Endothelial cell of umbilical vein (primary cell): ENCODE results near the gene GYS2. TPM values are rescaled to one million over a fixed set of nuclear protein-coding genes. Genes with fewer than 3 reads are reported as not detected.

Experiments used
- BruUV-seq: library from RNA; stranded (reverse); fragments of 400-500 nt; replicated peaks from 2 replicates; lab custom pipeline; 2021; lab: Mats Ljungman, UMichigan
- CTCF ChIA-PET: fragments of 300-600, 350-600 bp; sonication (Branson Sonifier 250); formaldehyde crosslinking; loops from one replicate; lab custom pipeline; 2021; ENCODE audit warnings: antibody characterized with exemption, inconsistent platforms; lab: Charles Lee
- POLR2A ChIA-PET: fragments of 300-600, 350-600 bp; sonication (Branson Sonifier 250); formaldehyde crosslinking; loops from one replicate; lab custom pipeline; 2021; ENCODE audit warnings: antibody characterized with exemption, inconsistent platforms; lab: Charles Lee
- DNase-seq: peaks from one replicate; pipeline ENCODE4 v3.0.0-alpha.2; 2011; ENCODE audit warnings: low read depth, low spot score
- FAIRE-seq: peaks from 2 replicates; lab custom pipeline; 2011; peaks lifted over from hg19 to GRCh38; lab: Jason Lieb, UNC
- H2AFZ ChIP-seq: 2 replicates; pipeline ENCODE4 v1.6.0; 2012; ENCODE audit warnings: low read depth, low read length, control low read depth, inconsistent platforms
- H3K27ac ChIP-seq: 2 replicates; pipeline ENCODE4 v1.5.1; 2011; ENCODE audit warnings: low read depth, mild to moderate bottlenecking, control low read depth, low read length, moderate library complexity; ENCODE audit not compliant: insufficient read depth
- H3K27me3 ChIP-seq, 2 experiments: 2 replicates each; pipeline versions ENCODE4 v1.6.0 to v1.6.1; 2011; ENCODE audit warnings: low read length in 2 of 2, mixed read lengths in 1 of 2; ENCODE audit not compliant: control insufficient read depth in 2 of 2, insufficient read depth in 2 of 2
- H3K36me3 ChIP-seq, 2 experiments: 2 replicates in 1 of 2; 3 replicates in 1 of 2; pipeline ENCODE4 v1.5.1; 2011; ENCODE audit warnings: low read length in 2 of 2, mild to moderate bottlenecking in 1 of 2, moderate library complexity in 1 of 2; ENCODE audit not compliant: control insufficient read depth in 2 of 2, insufficient read depth in 2 of 2; ENCODE audit errors: extremely low read depth in 1 of 2
- H3K4me1 ChIP-seq: 3 replicates; pipeline ENCODE4 v1.5.1; 2011; ENCODE audit warnings: mild to moderate bottlenecking, low read length; ENCODE audit not compliant: control insufficient read depth, insufficient read depth; ENCODE audit errors: extremely low read depth
- H3K4me2 ChIP-seq: 2 replicates; pipeline ENCODE4 v1.6.1; 2011; ENCODE audit warnings: low read length, control low read depth, mixed read lengths; ENCODE audit not compliant: insufficient read depth
- H3K4me3 ChIP-seq, 3 experiments: fragments of 200-600 bp in 1 of 3; sonication (generic), shearing (Covaris generic) in 1 of 3; replicated peaks in 1 of 3; 2 replicates each; pipeline ENCODE4 v1.5.1; 2011 to 2016; ENCODE audit warnings: control low read depth in 3 of 3, low read length in 3 of 3, mild to moderate bottlenecking in 2 of 3, inconsistent platforms in 1 of 3, low read depth in 1 of 3, moderate library complexity in 1 of 3; ENCODE audit not compliant: insufficient read depth in 1 of 3
- H3K79me2 ChIP-seq: 2 replicates; pipeline ENCODE4 v1.6.0; 2012; ENCODE audit warnings: low read length, inconsistent platforms; ENCODE audit not compliant: control insufficient read depth, insufficient read depth
- H3K9ac ChIP-seq: replicated peaks from 2 replicates; pipeline ENCODE3; 2011; ENCODE audit warnings: low read length, control low read depth; ENCODE audit not compliant: insufficient read depth; ENCODE audit errors: extremely low read depth
- H3K9me1 ChIP-seq: replicated peaks from 3 replicates; pipeline ENCODE4 v1.6.0; 2011; ENCODE audit warnings: mild to moderate bottlenecking, low read length; ENCODE audit not compliant: control insufficient read depth, insufficient read depth; ENCODE audit errors: extremely low read depth
- H3K9me3 ChIP-seq: replicated peaks from 2 replicates; pipeline ENCODE4 v1.5.1; 2012; ENCODE audit warnings: low read length, inconsistent platforms; ENCODE audit not compliant: control insufficient read depth, insufficient read depth
- H4K20me1 ChIP-seq: replicated peaks from 2 replicates; pipeline ENCODE3; 2011; ENCODE audit warnings: mild to moderate bottlenecking, low read length; ENCODE audit not compliant: control insufficient read depth, insufficient read depth; ENCODE audit errors: extremely low read depth
- CTCF ChIP-seq, 2 donors: IDR thresholded peaks; 1 replicate in 1 of 2; 2 replicates in 1 of 2; pipeline ENCODE4 v1.5.1; 2011; ENCODE audit warnings: low read length in 2 of 2, mild to moderate bottlenecking in 2 of 2, moderate library complexity in 2 of 2, control low read depth in 1 of 2, inconsistent platforms in 1 of 2, low read depth in 1 of 2; ENCODE audit not compliant: insufficient read depth in 1 of 2; ENCODE audit errors: extremely low read depth in 1 of 2
- EZH2 ChIP-seq: IDR thresholded peaks from 2 replicates; pipeline ENCODE4 v1.6.1; 2012; ENCODE audit warnings: borderline replicate concordance, low read depth, mild to moderate bottlenecking, moderate library complexity, low read length, inconsistent platforms; ENCODE audit not compliant: severe bottlenecking
- FOS ChIP-seq: IDR thresholded peaks from 2 replicates; pipeline ENCODE4 v1.6.1; 2011; ENCODE audit warnings: mild to moderate bottlenecking, low read length, moderate library complexity, borderline replicate concordance; ENCODE audit not compliant: insufficient read depth
- GATA2 ChIP-seq: IDR thresholded peaks from 2 replicates; pipeline ENCODE4 v1.7.0; 2011; ENCODE audit warnings: low read depth, mild to moderate bottlenecking, moderate library complexity, mixed read lengths, low read length; ENCODE audit not compliant: insufficient read length, insufficient read depth
- JUN ChIP-seq: IDR thresholded peaks from 2 replicates; pipeline ENCODE4 v1.6.1; 2011; ENCODE audit warnings: borderline replicate concordance, low read depth; ENCODE audit not compliant: insufficient read length, insufficient read depth
- MYC ChIP-seq: IDR thresholded peaks from one replicate; pipeline ENCODE4 v1.6.1; 2011; ENCODE audit warnings: mild to moderate bottlenecking, low read depth, low read length
- POLR2A ChIP-seq: IDR thresholded peaks from 2 replicates; pipeline ENCODE4 v1.6.1; 2012; ENCODE audit warnings: low read depth, mild to moderate bottlenecking, control low read depth, low read length
- POLR2AphosphoS5 ChIP-seq: IDR thresholded peaks from 2 replicates; pipeline ENCODE4 v1.6.1; 2012; ENCODE audit warnings: low read depth, mild to moderate bottlenecking, control low read depth, low read length, moderate library complexity; ENCODE audit not compliant: insufficient read depth
- dilution Hi-C: fragments of 300-500 bp; cut with MboI; formaldehyde crosslinking; loops from one replicate; pipeline ENCODE4 v1.15.0; 2019; ENCODE audit warnings: low sequenced_read_pairs; ENCODE audit not compliant: extremely low pct_ligation_motif_present
- intact Hi-C: fragments of 100-400 bp; cut with micrococcal nuclease; formaldehyde crosslinking; loops from one replicate; pipeline ENCODE4 v1.10.0; 2022
- polyA plus RNA-seq, 4 experiments: library from polyadenylated mRNA; depleted of rRNA in 3 of 4; stranded (reverse) in 3 of 4; unstranded in 1 of 4; fragments of >200 nt; gene quantifications; 2 replicates each; pipeline versions ENCODE4 v1.2.1 to v1.2.3, GENCODE V29; 2011 to 2012; ENCODE audit warnings: missing spikeins in 1 of 4
- total RNA-seq: library from RNA; stranded (reverse); gene quantifications from 2 replicates; pipeline ENCODE4 v1.2.3, GENCODE V29; 2021
- TF ChIP-seq, protein P1 (sequence below): IDR thresholded peaks from 2 replicates; pipeline ENCODE4 v1.6.1; 2011; ENCODE audit not compliant: insufficient read depth, insufficient read length

GYS2 gene
- total and polyA plus RNA-seq, 2 donors (not counting 3 experiments of a cell fraction or from before 2014, with no cell fraction given), result 0.04 TPM; not detected in 1

- dilution Hi-C loops (no loop called here), intact Hi-C loops (no loop called here)
- Histone ChIP-seq H3K36me3 (no peaks in the 10 kb centered on the region), H3K27ac (no peak overlapping the region), H3K27me3 (no peaks in the 10 kb centered on the region), H2AFZ (no peak overlapping the region), H3K79me2 (no peaks in the 10 kb centered on the region), H3K4me1 (no peaks in the 10 kb centered on the region), H3K4me3 (no peak overlapping the region), H3K4me2 (no peak overlapping the region), H3K9ac (no peak overlapping the region), H4K20me1 (no peaks in the 10 kb centered on the region), H3K9me1 (no peaks in the 10 kb centered on the region), H3K9me3 (no peaks in the 10 kb centered on the region)
- DNase-seq (no peak), FAIRE-seq (no peak)
- TF ChIP-seq EZH2 (no peak), FOS (no peak), MYC (no peak), GATA2 (no peak), CTCF (IDR thresholded peaks at IDR 0.05; ENCODE audit: extremely low read depth in 1 of 2, insufficient read depth in 1 of 2, low read depth in 1 of 2, low read length in 2 of 2) (no peak), POLR2AphosphoS5 (no peak), JUN (no peak), POLR2A (no peak)
- TF ChIP-seq, protein P1, sequence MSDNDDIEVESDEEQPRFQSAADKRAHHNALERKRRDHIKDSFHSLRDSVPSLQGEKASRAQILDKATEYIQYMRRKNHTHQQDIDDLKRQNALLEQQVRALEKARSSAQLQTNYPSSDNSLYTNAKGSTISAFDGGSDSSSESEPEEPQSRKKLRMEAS, result no peak
- ChIA-PET CTCF (no interaction called here), POLR2A (no interaction called here)
- BruUV-seq, result no TSS peak
Measured at GRCh38 chr12:21566907-21567394, 37.7 kb downstream of the GYS2 start.
